GM12891 (cell line): Measurements from ENCODE around the gene XPNPEP3.

Source experiments
- POLR2A ChIP-seq: IDR thresholded peaks from 2 replicates; pipeline ENCODE4 v1.6.1; 2011; ENCODE audit warnings: low read depth, low read length, control low read depth
- POLR2AphosphoS5 ChIP-seq: IDR thresholded peaks from 2 replicates; pipeline ENCODE4 v1.6.1; 2011; ENCODE audit warnings: low read depth, low read length, control low read depth

GRCh38 chr22:40932396-40932795 lies 75.4 kb downstream of the XPNPEP3 start:
- TF ChIP-seq POLR2A (no peak), POLR2AphosphoS5 (no peak)
